GM18868 (cell line): ENCODE measurements around the gene MFAP3.
"Not testable (repeated sequence)": the region's sequence is repeated elsewhere in the genome, so short reads cannot be mapped to it uniquely, and the experiment has no call there.

Source experiments
- ATAC-seq: cut with Tn5 transposase; IDR thresholded peaks from one replicate; pipeline ENCODE4 v1.9.1; 2021; ENCODE audit warnings: mild to moderate bottlenecking, moderate library complexity; ENCODE audit not compliant: unreplicated experiment

The MFAP3 gene

DNA sequence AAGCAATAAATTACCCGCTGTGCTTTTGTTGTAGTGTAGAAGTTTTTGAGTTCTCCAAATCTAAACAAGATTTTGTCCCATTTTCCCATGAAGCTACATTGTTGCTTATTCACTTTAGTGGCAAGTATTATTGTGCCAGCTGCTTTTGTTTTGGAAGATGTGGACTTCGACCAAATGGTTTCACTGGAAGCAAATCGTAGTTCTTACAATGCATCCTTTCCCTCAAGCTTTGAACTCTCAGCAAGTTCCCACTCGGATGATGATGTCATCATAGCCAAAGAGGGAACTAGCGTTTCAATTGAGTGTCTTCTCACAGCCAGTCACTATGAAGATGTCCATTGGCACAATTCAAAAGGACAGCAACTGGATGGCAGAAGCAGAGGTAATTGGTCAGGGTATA is 10.9 kb downstream of the MFAP3 start:
- no peak for ATAC-seq

DNA sequence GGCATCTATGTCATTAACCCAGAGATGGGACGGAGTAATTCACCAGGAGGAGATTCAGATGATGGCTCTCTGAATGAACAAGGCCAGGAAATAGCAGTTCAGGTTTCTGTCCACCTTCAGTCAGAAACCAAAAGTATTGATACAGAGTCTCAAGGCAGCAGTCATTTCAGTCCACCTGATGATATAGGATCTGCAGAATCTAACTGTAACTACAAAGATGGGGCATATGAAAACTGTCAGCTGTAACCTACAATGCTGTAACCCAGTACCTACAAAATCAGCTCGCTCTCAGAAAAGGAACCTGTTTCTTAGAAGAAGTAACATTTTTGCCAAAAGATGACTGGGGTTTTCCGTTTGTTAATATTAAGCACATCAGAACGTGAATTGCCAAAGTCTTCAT is 14.7 kb downstream of the MFAP3 start:
- ATAC-seq: no peak

DNA sequence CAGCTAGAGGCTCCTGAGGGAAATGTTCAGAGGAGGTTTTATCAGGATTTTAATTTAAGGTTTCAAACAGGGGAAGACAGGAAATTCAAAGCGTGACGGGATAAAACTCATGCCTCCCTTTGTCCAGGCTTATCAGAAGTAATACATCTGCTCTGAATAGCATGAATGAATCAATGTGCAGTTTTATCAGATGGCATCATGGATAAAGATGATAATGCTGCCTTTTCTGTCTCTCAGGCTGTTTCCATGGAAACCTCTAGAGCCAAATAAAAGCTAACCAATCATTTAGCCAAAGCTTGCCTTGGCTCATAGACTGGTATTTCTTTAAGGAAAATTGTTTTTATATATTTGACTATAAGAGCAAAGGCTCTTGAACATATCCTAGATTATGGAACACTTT is 16.4 kb downstream of the MFAP3 start:
- no peak for ATAC-seq

DNA sequence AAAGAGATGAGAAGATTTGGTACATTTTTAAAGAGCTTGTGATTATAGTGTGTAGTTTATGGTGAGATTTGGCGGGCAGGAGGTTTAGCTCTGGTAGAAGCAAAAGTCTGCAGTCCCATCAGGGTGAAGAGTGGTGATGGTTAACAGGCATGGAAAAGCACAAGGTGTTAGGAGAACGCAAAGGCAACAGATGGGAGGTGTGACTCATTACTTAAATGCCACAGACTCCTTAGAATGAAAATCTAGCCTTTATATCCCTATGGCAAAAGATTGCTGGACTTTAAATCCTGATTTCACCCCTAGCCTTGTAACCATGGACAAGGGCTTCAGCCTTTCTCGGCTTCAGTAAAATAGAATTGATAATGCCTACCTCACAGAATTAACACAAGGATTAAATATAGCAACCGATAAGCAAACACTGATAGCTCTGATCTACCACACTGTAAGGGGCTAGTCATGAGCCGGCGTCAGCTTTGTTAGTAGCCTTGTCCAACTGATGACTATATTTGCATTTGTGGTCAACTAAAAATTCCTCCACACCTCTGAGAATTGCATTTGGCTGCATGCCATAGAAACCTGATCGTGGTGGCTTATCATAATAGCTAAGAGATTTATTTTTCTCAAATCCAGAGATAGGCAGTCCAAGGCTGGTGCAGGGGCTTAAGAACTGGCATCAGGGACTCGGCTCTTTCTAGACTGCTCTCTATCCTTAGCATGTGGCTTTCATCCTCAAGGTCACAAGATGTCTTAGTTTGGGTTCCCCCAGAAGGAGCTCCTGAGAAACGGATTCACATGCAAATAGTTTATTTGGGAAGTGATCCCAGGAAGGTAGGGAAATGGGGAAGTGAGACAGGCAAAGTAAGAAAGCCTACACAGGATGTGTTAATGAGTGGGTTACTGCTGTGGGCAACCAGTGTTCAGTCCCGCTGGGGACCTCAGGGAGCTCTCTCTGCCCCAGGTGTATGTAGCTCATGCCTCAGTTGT is 19.6 kb downstream of the MFAP3 start:
- ATAC-seq: peak; percentile 69

DNA sequence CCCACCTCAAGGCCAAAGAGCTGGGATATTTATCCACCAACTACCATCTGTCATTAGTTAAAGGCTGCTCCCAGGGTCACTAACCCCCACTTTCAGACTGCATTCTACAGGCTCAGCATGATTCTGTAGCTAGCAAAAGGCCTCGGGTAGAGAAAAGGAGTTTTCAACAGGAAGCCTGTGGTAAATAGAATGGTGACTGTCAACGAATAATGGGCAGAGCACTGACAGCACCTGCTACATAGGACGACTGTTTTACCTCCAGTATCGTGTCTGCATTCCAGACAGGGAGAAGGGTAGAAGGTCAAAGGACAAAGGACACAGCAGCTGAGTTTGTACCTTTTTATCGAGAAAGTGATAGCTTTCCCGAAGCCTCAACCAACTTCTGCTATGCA is 20.3 kb downstream of the MFAP3 start:
- ATAC-seq: peak; percentile 24

DNA sequence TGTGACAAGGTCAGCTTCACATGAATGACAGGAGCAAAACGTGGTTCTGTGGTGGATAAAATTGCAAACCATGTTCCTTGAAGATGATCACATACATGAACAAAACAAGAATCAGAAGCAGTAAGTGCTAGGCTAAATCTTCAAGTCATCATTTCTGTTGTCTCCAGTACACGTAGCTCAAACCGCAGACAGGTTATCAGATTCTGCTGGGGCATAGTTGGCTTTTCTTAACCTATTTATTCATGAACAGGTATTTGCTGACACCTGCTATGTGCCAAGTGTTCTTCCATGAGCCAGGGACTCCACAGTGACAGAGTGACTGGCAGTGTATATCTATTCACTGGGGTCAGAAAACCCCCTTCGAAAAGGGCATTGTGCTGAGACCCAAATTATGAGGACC is 20.8 kb downstream of the MFAP3 start:
- ATAC-seq: no peak

DNA sequence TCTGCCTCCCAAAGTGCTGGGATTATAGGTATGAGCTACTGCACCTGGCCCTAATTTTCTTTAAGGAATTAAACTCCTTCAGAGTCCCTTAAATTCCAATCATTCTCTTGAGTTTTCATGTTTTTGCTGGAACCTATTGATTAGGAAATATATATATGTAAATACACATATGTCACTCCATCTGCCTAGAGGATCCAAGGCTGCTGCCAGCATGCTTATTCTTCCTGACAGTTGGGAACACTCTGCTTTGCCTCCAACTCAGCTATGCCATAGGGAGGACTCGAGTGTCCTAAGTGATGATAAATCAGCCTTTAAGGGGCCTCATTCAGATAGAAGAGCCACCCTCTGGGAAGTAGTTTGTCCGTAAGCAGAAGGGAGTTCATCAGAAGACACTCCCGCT is 21.8 kb downstream of the MFAP3 start:
- no peak for ATAC-seq

DNA sequence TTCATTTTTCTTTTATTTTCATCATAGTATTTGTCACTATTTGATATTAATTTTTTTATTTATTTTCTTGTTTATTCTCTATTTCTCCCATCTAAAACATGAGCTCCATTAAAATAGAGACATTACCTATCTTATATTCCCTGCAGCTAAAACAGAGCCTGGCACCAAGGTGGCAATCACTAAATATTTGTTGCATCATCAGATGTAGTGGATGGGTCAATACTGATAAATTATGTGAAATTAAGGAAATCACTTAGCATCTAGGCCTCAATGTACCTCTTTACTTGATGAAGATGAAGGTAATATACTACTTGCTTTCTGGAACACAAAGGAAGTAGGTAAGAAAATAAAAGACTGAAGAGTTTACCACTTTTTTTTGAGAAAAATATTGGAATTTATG is 24.6 kb downstream of the MFAP3 start:
- no peak for ATAC-seq

DNA sequence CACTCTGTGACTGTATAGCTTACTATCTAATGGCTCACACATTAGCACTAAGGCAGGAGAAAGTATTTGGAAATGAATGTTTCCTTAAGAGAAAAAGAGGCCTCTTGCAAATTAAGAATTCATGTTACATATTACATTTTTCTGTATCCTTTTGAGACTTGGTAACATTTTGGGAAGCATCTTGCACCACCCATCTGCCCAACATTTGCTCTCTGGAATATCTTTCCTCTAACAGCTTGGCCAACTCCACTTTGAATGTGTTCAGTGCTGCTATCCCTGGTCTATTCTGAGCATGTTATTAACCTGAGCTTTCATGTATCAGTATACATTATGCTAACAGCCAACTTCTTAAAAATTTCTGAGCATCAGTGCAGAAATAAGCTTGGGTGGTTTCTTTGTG is 27.2 kb downstream of the MFAP3 start:
- no peak for ATAC-seq

DNA sequence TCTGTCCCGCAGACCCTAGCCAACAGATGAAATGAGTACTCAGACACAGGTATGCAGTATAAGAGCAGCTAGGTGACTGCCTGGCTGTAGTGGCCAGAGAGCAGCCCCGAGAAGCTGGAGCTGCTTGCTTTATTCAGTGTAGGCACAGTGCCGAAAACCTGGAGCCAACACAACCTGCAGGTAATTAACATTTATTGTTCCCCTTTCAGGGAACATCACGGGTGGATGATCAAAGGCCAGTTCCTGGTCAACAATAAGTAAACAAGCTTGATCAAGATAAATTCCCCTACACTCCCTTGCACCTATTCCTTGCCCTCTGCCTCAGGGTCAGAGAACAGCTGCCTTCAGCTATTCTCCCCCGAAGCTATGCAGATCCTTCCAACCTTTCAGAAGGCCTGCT is 31.1 kb downstream of the MFAP3 start:
- not testable (repeated sequence) for ATAC-seq

DNA sequence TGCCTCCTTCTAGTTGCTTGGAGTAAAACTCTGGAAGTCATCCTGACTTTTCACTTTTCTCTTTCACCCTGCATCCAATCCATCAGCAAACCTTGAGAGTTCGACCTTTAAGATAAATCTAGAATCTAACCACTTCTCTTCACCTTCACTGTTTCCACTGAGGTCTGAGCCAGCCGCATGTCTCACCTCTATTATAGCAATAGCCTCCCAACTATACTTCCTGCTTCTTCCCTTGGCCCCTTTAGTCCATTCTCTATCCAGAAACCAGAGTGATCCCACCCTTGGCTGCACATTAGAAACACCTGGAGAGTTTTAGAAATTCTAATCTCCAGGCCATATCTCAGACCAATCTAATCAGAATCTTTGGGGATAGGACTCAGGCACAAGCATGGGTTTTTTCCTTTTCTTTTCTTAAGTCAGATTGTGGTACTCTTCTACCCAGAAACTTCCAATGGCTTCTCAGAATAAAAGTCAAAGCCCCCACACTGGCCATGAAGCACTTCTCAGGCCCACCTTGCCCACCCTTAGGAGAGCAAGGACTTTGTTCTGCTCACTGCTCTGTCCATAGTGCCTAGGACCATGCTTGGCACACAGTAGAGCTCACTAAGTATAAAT is 33.1 kb downstream of the MFAP3 start:
- peak; percentile 20 for ATAC-seq

DNA sequence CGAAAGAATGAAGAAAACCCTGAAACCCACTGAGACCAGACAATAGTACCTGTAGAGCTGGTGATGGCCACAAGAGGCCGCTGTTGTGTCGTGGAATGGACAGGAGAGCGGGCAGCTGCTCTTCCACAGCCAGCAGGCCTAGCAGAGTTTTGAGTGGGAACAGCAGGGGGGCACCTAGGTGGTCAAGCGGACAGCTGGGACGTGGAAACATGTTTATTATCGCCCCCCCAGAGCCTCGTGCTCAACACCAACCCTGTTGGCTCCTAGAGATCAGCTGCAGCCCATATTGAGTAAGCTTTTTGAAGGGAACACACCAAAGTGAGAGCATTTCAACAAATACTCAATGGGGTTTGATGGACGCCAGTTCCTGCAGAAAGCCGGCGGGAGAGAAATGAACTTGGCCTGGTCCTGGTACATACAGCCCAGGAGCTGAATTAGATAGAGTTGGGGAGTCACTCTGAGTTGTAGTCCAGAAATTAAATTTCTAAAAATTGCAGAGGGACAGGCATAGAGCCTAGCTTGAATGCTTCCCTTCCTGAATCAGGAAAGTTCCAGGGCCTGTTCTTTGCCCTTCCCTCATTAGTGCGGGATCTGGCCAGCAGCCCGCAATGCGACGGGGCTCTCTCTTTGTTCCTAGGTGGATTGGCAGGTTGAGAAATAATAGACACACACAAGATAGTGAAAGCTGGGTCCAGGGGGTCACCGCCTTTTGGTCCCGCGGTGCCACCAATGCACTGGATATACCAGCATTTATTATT is 33.8 kb downstream of the MFAP3 start:
- ATAC-seq: peak; percentile 99

DNA sequence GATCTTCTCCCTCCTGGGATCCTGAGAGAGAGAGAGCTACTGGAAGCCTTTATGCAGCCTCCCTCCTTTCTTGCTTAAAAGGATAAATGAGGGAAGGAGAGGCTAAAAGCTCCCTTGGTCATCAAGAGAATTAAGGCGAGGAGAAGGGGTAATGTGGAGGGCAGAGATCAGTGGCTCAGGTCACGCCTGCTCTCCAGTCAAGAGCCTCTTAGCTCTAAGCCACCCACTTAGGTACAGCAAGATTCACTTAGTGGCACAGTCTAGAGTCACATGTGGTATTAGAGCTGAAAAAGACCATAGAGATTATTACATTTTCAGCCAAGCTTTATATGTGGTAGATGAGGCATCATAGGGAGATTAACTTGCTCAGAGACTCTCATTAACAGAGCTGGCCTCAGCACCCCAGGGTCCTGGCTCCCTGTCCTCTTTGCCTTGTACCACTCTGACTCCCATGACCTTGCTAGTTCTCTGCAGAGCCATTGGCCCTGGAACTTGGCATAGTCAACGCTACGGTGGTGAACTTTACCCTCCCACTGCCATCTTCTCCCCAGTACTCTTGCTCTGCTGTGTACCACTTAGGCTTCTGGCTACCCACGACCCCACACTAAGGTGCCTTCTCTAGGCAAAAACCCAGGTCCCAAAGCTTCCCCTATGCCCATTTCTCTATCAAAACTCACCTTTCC is 37.6 kb downstream of the MFAP3 start:
- ATAC-seq: no peak

DNA sequence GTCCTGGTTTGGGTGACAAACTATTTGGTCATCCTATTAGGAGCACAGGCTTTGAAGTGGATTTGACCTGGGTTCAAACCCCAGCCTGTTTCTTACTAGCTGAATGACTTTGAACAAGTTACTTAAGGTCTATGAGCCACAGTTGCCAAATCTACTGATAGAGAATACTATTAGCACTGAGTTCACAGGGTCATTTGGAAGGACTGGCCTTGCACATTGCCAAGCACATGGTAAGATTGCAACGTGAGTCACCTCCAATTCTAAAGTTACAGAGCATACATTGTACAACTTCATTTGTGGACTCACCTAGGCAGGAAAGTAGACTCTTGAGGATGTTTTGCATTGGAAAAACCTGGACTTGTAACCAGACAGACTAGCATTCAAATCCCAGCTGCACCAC is 38.9 kb downstream of the MFAP3 start:
- ATAC-seq: no peak

DNA sequence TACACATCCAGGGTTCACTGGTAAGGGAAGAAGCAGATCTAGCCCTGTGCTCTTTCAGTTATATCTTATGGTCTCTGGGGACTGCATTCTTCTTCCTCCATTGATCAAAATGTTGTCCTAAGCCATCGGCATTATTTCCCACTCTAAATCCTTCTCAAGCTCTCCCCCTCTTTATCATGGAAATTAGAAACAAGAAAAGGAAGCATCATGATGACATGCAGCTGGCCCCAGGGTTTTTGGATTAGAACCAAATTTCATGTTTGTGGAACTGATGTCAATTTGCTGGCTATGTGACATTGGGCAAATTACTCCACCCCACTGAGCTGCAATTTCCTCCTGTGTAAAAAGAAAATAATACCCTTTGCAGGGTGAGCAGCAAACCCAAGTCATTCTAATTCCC is 39.5 kb downstream of the MFAP3 start:
- ATAC-seq: no peak

DNA sequence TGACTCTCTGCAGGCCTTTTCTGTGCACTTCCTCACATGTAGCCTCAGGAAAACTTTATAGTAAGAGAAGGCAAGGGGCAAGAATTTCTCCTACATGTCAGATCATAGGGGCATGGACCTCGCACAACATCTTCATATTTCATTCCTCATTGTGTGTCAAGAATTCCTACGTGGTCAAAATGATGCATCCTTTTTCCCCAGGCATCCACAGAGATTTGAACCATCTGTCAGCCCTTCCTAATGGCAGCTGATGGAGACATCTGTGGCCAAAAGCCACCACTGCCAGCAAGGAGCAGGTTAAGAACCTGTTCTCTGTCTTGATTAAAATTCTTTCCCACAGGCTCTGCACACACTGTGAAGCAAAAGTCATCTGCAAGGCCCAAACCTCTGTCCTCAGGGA is 42.5 kb downstream of the MFAP3 start:
- no peak for ATAC-seq

DNA sequence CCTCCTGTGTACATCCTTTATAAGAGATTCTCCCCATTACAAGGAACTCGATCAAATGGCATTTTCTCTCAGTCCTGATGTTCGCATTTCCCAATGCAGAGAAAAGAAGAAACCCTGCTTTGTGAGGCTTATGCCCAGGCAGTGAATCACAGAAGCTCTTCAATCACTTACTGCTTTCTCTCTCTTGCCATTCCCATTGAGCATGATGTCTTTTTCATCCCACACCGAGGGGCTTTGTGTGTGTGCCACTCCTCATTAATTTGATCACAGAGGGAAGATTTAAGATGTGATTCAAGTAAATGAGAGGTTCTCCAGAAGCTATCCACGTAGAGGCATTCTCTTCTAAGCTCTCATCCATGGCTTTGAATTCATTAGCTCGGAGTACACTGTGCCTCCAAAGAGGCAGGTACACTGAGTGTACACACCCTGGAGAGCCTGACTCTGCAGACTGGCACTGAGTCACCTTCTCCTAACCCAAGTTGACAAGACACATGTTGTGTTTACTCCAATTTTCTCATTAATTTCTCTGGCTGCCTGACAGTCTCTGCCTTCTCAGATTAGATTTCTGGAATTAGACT is 45.4 kb downstream of the MFAP3 start:
- ATAC-seq: no peak

DNA sequence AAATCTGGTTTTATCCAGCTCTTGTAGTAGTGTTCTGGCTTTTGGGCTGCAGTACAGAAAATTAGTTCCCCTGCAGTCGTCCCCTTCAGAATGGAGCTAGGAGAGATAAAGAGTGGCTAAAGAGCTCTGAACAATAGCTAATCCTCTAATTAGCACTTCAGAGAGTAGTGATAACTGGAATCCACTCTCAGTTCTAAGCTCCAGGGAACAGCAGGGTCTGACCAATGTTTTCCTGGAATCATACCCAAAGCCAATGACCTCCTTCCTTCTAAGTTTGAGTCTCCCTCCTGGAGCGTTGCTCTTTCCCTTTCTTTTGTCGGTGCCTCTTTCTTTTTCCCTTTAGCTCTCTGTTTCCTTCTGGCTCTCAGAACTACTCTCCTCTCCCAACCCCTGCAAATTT is 47.4 kb downstream of the MFAP3 start:
- ATAC-seq: no peak

DNA sequence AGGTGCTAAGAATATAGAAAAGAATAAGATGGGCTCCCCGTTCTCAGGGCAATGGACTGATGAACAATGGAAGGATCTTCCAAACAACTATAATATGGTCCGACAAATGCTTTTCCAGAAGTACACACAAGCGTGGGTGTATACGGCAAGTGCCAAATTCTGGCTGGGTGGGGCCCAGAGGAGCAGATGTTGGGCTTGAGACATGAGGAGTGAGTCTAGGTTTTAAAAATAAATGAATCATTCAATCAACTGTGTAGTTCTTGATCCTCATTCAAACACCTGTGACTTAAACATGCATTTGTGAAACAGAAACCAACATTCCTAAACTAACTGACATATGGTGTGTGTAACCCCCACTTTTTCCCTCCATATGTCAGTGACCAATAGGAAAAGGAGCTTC is 47.9 kb downstream of the MFAP3 start:
- no peak for ATAC-seq

DNA sequence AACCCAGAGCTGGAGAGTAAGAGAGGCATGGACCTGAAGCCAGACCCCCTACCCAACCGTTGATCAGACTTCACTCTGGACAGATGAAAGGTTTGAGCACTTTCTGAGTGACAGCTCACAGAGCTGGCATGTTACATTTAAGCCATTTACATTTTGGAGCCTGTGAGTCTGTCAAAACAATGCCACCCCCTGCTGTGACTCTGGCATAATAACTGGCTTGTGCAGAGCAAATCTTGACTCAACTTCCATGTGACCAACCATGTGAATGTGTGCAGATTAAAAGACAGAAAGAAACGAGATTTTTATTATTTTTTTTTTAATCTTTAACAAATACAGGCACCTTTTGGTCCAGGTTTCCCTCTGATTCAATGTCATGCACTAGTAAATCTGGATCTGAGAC is 48.5 kb downstream of the MFAP3 start:
- ATAC-seq: no peak

DNA sequence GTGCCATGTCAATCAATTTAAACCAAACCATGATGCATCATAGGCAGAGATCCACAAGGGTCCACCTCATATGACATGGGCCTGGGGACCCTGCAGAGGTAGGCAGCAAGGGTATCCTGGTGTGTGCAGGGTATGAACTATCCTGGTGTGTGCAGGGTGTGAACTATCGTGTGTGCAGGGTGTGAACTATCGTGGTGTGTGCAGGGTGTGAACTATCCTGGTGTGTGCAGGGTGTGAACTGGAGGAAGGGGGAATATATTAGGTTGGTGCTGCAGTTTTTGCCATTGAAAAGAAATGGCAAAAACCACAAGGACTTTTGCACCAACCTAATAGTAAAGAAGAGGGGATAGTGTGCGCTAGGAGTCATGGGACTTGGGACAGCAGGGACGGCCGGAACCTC is 50.0 kb downstream of the MFAP3 start:
- no peak for ATAC-seq
